SK-N-SH treated with all-trans-retinoic acid at 6 μM for 48 hours (cell line): ENCODE measurements around the gene CFAP221.

ENCODE experiments used
- ATAC-seq: fragments of 200-7000 bp; cut with Tn5 transposase; 3 replicates; pipeline ENCODE4 v1.9.1; 2020; ENCODE audit warnings: mild to moderate bottlenecking, moderate library complexity
- ARNTL ChIP-seq: fragments of 450-650 bp; formaldehyde crosslinking; IDR thresholded peaks from 2 replicates; pipeline ENCODE4 v1.5.0; 2020; ENCODE audit warnings: low read depth, mild to moderate bottlenecking, moderate library complexity, borderline replicate concordance
- BACH2 ChIP-seq: fragments of 250-450 bp; sonication (Bioruptor Pico); IDR thresholded peaks from 2 replicates; pipeline ENCODE4 v1.9.0; 2021; ENCODE audit warnings: mild to moderate bottlenecking, borderline replicate concordance
- CSDC2 ChIP-seq: fragments of 250-450 bp; sonication (Bioruptor Pico); IDR thresholded peaks from 2 replicates; pipeline ENCODE4 v1.5.0; 2020; ENCODE audit warnings: mild to moderate bottlenecking, moderate library complexity
- ESRRG ChIP-seq: fragments of 250-450 bp; sonication (Bioruptor Pico); IDR thresholded peaks from 2 replicates; pipeline ENCODE4 v1.6.1; 2021; ENCODE audit warnings: mild to moderate bottlenecking
- GLIS3 ChIP-seq: fragments of 250-450 bp; sonication (Bioruptor Pico); IDR thresholded peaks from 2 replicates; pipeline ENCODE4 v1.5.0; 2020; ENCODE audit warnings: mild to moderate bottlenecking, moderate library complexity
- ISL1 ChIP-seq: fragments of 250-450 bp; sonication (Bioruptor Pico); IDR thresholded peaks from 2 replicates; pipeline ENCODE4 v2.1.2; 2022; ENCODE audit warnings: mild to moderate bottlenecking, moderate library complexity
- OSR1 ChIP-seq: fragments of 250-450 bp; sonication (Bioruptor Pico); IDR thresholded peaks from 2 replicates; pipeline ENCODE4 v1.8.0; 2022; ENCODE audit warnings: moderate library complexity, mild to moderate bottlenecking, inconsistent platforms
- RARB ChIP-seq: fragments of 250-450 bp; sonication (Bioruptor Pico); IDR thresholded peaks from 2 replicates; pipeline ENCODE4 v1.8.0; 2021; ENCODE audit warnings: mild to moderate bottlenecking, moderate library complexity
- SNAI2 ChIP-seq: fragments of 250-450 bp; sonication (Bioruptor Pico); IDR thresholded peaks from 2 replicates; pipeline ENCODE4 v1.5.0; 2020; ENCODE audit warnings: mild to moderate bottlenecking, moderate library complexity
- TCF4 ChIP-seq: fragments of 250-450 bp; sonication (Bioruptor Pico); IDR thresholded peaks from 2 replicates; pipeline ENCODE4 v1.8.0; 2021; ENCODE audit warnings: mild to moderate bottlenecking, moderate library complexity, borderline replicate concordance
- TOX ChIP-seq: fragments of 250-450 bp; sonication (Bioruptor Pico); IDR thresholded peaks from 2 replicates; pipeline ENCODE4 v1.8.0; 2021; ENCODE audit warnings: mild to moderate bottlenecking, moderate library complexity, borderline replicate concordance
- ZC3H10 ChIP-seq: fragments of 250-450 bp; sonication (Bioruptor Pico); IDR thresholded peaks from 2 replicates; pipeline ENCODE4 v1.5.1; 2021; ENCODE audit warnings: mild to moderate bottlenecking, moderate library complexity
- ZFP3 ChIP-seq: fragments of 250-450 bp; sonication (Bioruptor Pico); IDR thresholded peaks from 2 replicates; pipeline ENCODE4 v1.5.0; 2020; ENCODE audit warnings: mild to moderate bottlenecking, moderate library complexity
- ZFP30 ChIP-seq: fragments of 450-650 bp; formaldehyde crosslinking; IDR thresholded peaks from 2 replicates; pipeline ENCODE4 v1.5.0; 2022; ENCODE audit warnings: mild to moderate bottlenecking, moderate library complexity
- ZNF565 ChIP-seq: fragments of 450-650 bp; formaldehyde crosslinking; conservative IDR thresholded peaks from 2 replicates; pipeline ENCODE4 v1.5.0; 2020; ENCODE audit warnings: low read depth, mild to moderate bottlenecking, moderate library complexity
- ZNF70 ChIP-seq: fragments of 450-650 bp; formaldehyde crosslinking; IDR thresholded peaks from 2 replicates; pipeline ENCODE4 v1.5.0; 2020; ENCODE audit warnings: mild to moderate bottlenecking, moderate library complexity
- ZNF8 ChIP-seq: fragments of 450-650 bp; formaldehyde crosslinking; IDR thresholded peaks from 2 replicates; pipeline ENCODE4 v1.5.0; 2020; ENCODE audit warnings: mild to moderate bottlenecking, moderate library complexity
- TF ChIP-seq, protein P1 (sequence below): fragments of 250-450 bp; sonication (Bioruptor Pico); IDR thresholded peaks from 2 replicates; pipeline ENCODE4 v1.8.0; 2020; ENCODE audit warnings: mild to moderate bottlenecking, moderate library complexity, borderline replicate concordance
- TF ChIP-seq, protein P2 (sequence below): fragments of 250-450 bp; sonication (Bioruptor Pico); IDR thresholded peaks from 2 replicates; pipeline ENCODE4 v1.5.1; 2021; ENCODE audit warnings: mild to moderate bottlenecking, moderate library complexity
- TF ChIP-seq, protein P3 (sequence below): fragments of 250-450 bp; sonication (Bioruptor Pico); IDR thresholded peaks from 2 replicates; pipeline ENCODE4 v1.5.0; 2020; ENCODE audit warnings: mild to moderate bottlenecking, moderate library complexity
- TF ChIP-seq, protein P4 (sequence below): fragments of 250-450 bp; sonication (Bioruptor Pico); IDR thresholded peaks from 2 replicates; pipeline ENCODE4 v1.5.1; 2020; ENCODE audit warnings: low read depth, mild to moderate bottlenecking, moderate library complexity
- TF ChIP-seq, protein P5 (sequence below): fragments of 250-450 bp; sonication (Bioruptor Pico); IDR thresholded peaks from 2 replicates; pipeline ENCODE4 v1.8.0; 2021; ENCODE audit warnings: low read depth, mild to moderate bottlenecking, moderate library complexity, borderline replicate concordance

The CFAP221 gene

DNA sequence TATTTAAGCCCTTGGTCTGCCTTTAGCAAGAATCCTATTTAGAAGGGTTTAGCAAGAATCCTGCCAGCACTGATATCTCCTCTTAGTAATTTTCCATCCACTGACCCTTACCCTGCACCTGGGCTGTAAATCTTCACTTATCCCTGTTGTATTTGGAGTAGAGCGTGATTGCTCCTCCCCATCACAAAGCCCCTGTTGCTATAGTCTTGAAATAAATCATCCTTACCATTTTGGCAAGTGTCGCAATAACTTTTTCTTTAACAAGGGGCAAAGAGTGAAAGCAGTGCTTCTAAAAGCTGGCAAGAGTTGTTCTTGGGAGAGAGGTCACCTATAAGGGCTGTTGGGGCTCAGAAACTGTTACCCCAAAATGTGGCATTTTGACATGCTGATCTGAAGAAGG is 16.2 kb upstream of the CFAP221 start:
- TF ChIP-seq SNAI2 (no peak), ZFP30 (CRISPR knock-in tag) (no peak), ZC3H10 (CRISPR knock-in tag) (no peak), OSR1 (CRISPR knock-in tag) (no peak), GLIS3 (CRISPR knock-in tag) (no peak), ZFP3 (CRISPR knock-in tag) (no peak), RARB (CRISPR knock-in tag) (no peak), ZNF565 (CRISPR knock-in tag) (no peak)
- TF ChIP-seq, protein P1, sequence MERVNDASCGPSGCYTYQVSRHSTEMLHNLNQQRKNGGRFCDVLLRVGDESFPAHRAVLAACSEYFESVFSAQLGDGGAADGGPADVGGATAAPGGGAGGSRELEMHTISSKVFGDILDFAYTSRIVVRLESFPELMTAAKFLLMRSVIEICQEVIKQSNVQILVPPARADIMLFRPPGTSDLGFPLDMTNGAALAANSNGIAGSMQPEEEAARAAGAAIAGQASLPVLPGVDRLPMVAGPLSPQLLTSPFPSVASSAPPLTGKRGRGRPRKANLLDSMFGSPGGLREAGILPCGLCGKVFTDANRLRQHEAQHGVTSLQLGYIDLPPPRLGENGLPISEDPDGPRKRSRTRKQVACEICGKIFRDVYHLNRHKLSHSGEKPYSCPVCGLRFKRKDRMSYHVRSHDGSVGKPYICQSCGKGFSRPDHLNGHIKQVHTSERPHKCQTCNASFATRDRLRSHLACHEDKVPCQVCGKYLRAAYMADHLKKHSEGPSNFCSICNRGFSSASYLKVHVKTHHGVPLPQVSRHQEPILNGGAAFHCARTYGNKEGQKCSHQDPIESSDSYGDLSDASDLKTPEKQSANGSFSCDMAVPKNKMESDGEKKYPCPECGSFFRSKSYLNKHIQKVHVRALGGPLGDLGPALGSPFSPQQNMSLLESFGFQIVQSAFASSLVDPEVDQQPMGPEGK (CRISPR knock-in tag): no peak
- TF ChIP-seq, protein P2, sequence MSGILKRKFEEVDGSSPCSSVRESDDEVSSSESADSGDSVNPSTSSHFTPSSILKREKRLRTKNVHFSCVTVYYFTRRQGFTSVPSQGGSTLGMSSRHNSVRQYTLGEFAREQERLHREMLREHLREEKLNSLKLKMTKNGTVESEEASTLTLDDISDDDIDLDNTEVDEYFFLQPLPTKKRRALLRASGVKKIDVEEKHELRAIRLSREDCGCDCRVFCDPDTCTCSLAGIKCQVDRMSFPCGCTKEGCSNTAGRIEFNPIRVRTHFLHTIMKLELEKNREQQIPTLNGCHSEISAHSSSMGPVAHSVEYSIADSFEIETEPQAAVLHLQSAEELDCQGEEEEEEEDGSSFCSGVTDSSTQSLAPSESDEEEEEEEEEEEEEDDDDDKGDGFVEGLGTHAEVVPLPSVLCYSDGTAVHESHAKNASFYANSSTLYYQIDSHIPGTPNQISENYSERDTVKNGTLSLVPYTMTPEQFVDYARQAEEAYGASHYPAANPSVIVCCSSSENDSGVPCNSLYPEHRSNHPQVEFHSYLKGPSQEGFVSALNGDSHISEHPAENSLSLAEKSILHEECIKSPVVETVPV (CRISPR knock-in tag): no peak
- TF ChIP-seq, protein P3, sequence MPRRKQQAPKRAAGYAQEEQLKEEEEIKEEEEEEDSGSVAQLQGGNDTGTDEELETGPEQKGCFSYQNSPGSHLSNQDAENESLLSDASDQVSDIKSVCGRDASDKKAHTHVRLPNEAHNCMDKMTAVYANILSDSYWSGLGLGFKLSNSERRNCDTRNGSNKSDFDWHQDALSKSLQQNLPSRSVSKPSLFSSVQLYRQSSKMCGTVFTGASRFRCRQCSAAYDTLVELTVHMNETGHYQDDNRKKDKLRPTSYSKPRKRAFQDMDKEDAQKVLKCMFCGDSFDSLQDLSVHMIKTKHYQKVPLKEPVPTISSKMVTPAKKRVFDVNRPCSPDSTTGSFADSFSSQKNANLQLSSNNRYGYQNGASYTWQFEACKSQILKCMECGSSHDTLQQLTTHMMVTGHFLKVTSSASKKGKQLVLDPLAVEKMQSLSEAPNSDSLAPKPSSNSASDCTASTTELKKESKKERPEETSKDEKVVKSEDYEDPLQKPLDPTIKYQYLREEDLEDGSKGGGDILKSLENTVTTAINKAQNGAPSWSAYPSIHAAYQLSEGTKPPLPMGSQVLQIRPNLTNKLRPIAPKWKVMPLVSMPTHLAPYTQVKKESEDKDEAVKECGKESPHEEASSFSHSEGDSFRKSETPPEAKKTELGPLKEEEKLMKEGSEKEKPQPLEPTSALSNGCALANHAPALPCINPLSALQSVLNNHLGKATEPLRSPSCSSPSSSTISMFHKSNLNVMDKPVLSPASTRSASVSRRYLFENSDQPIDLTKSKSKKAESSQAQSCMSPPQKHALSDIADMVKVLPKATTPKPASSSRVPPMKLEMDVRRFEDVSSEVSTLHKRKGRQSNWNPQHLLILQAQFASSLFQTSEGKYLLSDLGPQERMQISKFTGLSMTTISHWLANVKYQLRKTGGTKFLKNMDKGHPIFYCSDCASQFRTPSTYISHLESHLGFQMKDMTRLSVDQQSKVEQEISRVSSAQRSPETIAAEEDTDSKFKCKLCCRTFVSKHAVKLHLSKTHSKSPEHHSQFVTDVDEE: no peak
- ATAC-seq: no peak

DNA sequence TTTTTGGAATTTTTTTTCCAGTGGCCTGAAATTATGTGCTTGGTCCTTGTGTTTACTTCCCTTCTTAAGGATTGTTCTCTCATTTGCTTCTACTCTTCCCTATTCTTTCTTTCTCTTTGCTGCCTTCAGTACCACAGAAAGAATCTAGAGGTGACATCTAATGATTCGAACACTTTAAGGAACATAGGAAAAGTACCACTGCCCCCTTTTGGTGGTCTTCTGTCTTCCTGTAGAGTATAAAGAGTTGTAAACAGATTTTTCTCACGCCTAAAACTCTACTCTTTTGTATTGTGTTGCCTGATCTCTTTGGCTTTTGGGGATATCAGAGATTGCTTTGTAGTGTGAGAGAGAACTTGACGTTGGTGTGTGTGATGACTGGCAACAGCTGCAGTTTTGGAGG is 13.0 kb upstream of the CFAP221 start:
- TF ChIP-seq CSDC2 (CRISPR knock-in tag) (no peak), GLIS3 (CRISPR knock-in tag) (no peak), SNAI2 (no peak), TCF4 (CRISPR knock-in tag) (no peak), BACH2 (no peak), ISL1 (CRISPR knock-in tag) (no peak), ZNF8 (CRISPR knock-in tag) (no peak), ZFP30 (CRISPR knock-in tag) (no peak), ARNTL (no peak), OSR1 (CRISPR knock-in tag) (no peak), TOX (CRISPR knock-in tag) (no peak), ESRRG (no peak), ZNF70 (CRISPR knock-in tag) (no peak)
- TF ChIP-seq, protein P4, sequence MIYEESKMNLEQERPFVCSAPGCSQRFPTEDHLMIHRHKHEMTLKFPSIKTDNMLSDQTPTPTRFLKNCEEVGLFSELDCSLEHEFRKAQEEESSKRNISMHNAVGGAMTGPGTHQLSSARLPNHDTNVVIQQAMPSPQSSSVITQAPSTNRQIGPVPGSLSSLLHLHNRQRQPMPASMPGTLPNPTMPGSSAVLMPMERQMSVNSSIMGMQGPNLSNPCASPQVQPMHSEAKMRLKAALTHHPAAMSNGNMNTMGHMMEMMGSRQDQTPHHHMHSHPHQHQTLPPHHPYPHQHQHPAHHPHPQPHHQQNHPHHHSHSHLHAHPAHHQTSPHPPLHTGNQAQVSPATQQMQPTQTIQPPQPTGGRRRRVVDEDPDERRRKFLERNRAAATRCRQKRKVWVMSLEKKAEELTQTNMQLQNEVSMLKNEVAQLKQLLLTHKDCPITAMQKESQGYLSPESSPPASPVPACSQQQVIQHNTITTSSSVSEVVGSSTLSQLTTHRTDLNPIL (CRISPR knock-in tag): no peak
- TF ChIP-seq, protein P2 (CRISPR knock-in tag): no peak
- TF ChIP-seq, protein P5, sequence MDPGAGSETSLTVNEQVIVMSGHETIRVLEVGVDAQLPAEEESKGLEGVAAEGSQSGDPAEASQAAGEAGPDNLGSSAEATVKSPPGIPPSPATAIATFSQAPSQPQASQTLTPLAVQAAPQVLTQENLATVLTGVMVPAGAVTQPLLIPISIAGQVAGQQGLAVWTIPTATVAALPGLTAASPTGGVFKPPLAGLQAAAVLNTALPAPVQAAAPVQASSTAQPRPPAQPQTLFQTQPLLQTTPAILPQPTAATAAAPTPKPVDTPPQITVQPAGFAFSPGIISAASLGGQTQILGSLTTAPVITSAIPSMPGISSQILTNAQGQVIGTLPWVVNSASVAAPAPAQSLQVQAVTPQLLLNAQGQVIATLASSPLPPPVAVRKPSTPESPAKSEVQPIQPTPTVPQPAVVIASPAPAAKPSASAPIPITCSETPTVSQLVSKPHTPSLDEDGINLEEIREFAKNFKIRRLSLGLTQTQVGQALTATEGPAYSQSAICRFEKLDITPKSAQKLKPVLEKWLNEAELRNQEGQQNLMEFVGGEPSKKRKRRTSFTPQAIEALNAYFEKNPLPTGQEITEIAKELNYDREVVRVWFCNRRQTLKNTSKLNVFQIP (CRISPR knock-in tag): no peak
- TF ChIP-seq, protein P3: no peak
- ATAC-seq: no peak
